ENCODE results near the gene RPS6KA3.

RPS6KA3 gene

GRCh38 chrX:20294284-20294683 lies 27.6 kb upstream of the RPS6KA3 start:
- Histone ChIP-seq H3K4me1 (no peaks in the 10 kb centered on the region), H3K27me3 (no peaks in the 10 kb centered on the region), H3K4me2 (no peak overlapping the region), H3K9ac (no peak overlapping the region), H3K4me3 (no peak overlapping the region), H3K36me3 (no peaks in the 10 kb centered on the region), H3K27ac (no peak overlapping the region), H4K20me1 (no peaks in the 10 kb centered on the region), H3K9me3 (replicated peaks in 1 of 11) (peaks cover 0 to 5% (median 0%) of the 10 kb centered on the region in 11 experiments; a peak in 1 of 22 replicates)
- TF ChIP-seq Cebpa-rat (IDR thresholded peaks at IDR 0.05), result no peak

DNA sequence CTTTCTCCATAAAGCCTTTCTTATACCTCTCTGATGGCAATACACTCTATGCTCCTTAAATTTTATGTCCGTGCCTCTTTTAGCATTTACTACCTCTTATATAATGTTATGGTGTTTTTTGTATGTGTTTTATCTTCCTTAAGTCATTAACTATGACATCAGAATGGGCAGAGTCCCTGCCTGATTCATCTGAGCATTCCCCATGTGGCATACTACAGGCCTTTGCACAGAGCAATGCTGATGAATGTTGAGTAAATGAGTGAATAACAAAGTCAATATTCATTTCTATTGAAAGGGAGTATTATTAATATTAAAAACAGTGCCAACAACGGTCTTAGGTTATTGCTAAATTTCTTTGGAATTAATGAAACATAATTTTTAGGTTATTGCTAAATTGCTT lies 18.8 kb upstream of the RPS6KA3 start:
- Histone ChIP-seq H3K27ac (no peak overlapping the region), H4K20me1 (no peaks in the 10 kb centered on the region), H3K9me3 (replicated peaks in 1 of 11) (peaks cover 0 to 20% (median 6%) of the 10 kb centered on the region in 11 experiments; a peak in 10 of 22 replicates), H3K4me2 (no peak overlapping the region), H3K4me1 (peaks cover 0 to 8% (median 0%) of the 10 kb centered on the region in 10 experiments; a peak in 5 of 20 replicates), H3K4me3 (no peak overlapping the region), H3K36me3 (no peaks in the 10 kb centered on the region), H3K9ac (no peak overlapping the region), H3K27me3 (no peaks in the 10 kb centered on the region)
- no peak for TF ChIP-seq Cebpa-rat (IDR thresholded peaks at IDR 0.05)

- no peaks in the 10 kb centered on the region for H3K27me3 ChIP-seq
Measured at GRCh38 chrX:20284992-20285391, 18.3 kb upstream of the RPS6KA3 start.

GRCh38 chrX:20284444-20284843 lies 17.7 kb upstream of the RPS6KA3 start:
- H3K27me3 ChIP-seq, result no peaks in the 10 kb centered on the region
- no peak overlapping the region for H3K9ac ChIP-seq
- no peak overlapping the region for H3K4me3 ChIP-seq
- H3K36me3 ChIP-seq, result no peaks in the 10 kb centered on the region
- peaks cover 0 to 20% (median 6%) of the 10 kb centered on the region in 11 experiments; a peak in 10 of 22 replicates for H3K9me3 ChIP-seq (replicated peaks in 1 of 11)
- TF ChIP-seq Cebpa-rat (IDR thresholded peaks at IDR 0.05), result no peak
- H3K27ac ChIP-seq, result no peak overlapping the region
- H4K20me1 ChIP-seq, result no peaks in the 10 kb centered on the region
- H3K4me1 ChIP-seq, result peaks cover 0 to 10% (median 0%) of the 10 kb centered on the region in 10 experiments; a peak in 5 of 20 replicates
- no peak overlapping the region for H3K4me2 ChIP-seq

More at GRCh38 chrX:20284992-20285391, 18.3 kb upstream of the RPS6KA3 start:
- Histone ChIP-seq H3K36me3 (no peaks in the 10 kb centered on the region), H4K20me1 (no peaks in the 10 kb centered on the region), H3K27ac (no peak overlapping the region), H3K9me3 (replicated peaks in 1 of 11) (peaks cover 0 to 20% (median 6%) of the 10 kb centered on the region in 11 experiments; a peak in 10 of 22 replicates), H3K4me3 (no peak overlapping the region), H3K4me1 (peaks cover 0 to 10% (median 0%) of the 10 kb centered on the region in 10 experiments; a peak in 5 of 20 replicates), H3K4me2 (no peak overlapping the region), H3K9ac (no peak overlapping the region)
- TF ChIP-seq Cebpa-rat (IDR thresholded peaks at IDR 0.05), result no peak

- H3K4me3 ChIP-seq, result no peak overlapping the region
- H3K36me3 ChIP-seq, result no peaks in the 10 kb centered on the region
- H3K9ac ChIP-seq, result no peak overlapping the region
- peaks cover 0 to 25% (median 9%) of the 10 kb centered on the region in 11 experiments; a peak in 9 of 22 replicates for H3K9me3 ChIP-seq (replicated peaks in 1 of 11)
- H3K27ac ChIP-seq, result no peak overlapping the region
- peak overlapping the region in 3 of 11 experiments; percentile 1 to 33 (median 21); a peak in 4 of 22 replicates for H3K4me2 ChIP-seq
- peak in 1 of 11 experiments; percentile 9; a peak in 1 of 22 replicates for TF ChIP-seq Cebpa-rat (IDR thresholded peaks at IDR 0.05)
- H3K4me1 ChIP-seq, result peaks cover 0 to 10% (median 0%) of the 10 kb centered on the region in 10 experiments; a peak in 5 of 20 replicates
- H3K27me3 ChIP-seq, result no peaks in the 10 kb centered on the region
- no peaks in the 10 kb centered on the region for H4K20me1 ChIP-seq
Measured at GRCh38 chrX:20280938-20281337, 14.2 kb upstream of the RPS6KA3 start.

GRCh38 chrX:20274121-20274520 lies 7.4 kb upstream of the RPS6KA3 start:
- Histone ChIP-seq H3K4me3 (no peak overlapping the region), H3K36me3 (no peaks in the 10 kb centered on the region), H4K20me1 (no peaks in the 10 kb centered on the region), H3K4me2 (no peak overlapping the region), H3K27ac (no peak overlapping the region), H3K27me3 (no peaks in the 10 kb centered on the region), H3K9me3 (replicated peaks in 1 of 11) (peaks cover 0 to 13% (median 5%) of the 10 kb centered on the region in 11 experiments; a peak in 7 of 22 replicates), H3K4me1 (no peaks in the 10 kb centered on the region), H3K9ac (no peak overlapping the region)
- TF ChIP-seq Cebpa-rat (IDR thresholded peaks at IDR 0.05), result no peak

GRCh38 chrX:20271730-20272129 lies 5.0 kb upstream of the RPS6KA3 start:
- H3K4me1 ChIP-seq, result peaks cover 0 to 3% (median 0%) of the 10 kb centered on the region in 10 experiments; a peak in 1 of 20 replicates
- no peak overlapping the region for H3K4me3 ChIP-seq
- no peak for TF ChIP-seq Cebpa-rat (IDR thresholded peaks at IDR 0.05)
- H3K9me3 ChIP-seq (replicated peaks in 1 of 11), result peaks cover 0 to 19% (median 15%) of the 10 kb centered on the region in 11 experiments; a peak in 17 of 22 replicates
- no peak overlapping the region for H3K9ac ChIP-seq
- H3K36me3 ChIP-seq, result no peaks in the 10 kb centered on the region
- no peaks in the 10 kb centered on the region for H3K27me3 ChIP-seq
- H3K4me2 ChIP-seq, result no peak overlapping the region
- H3K27ac ChIP-seq, result no peak overlapping the region
- no peaks in the 10 kb centered on the region for H4K20me1 ChIP-seq

GRCh38 chrX:20271186-20271585 lies 4.5 kb upstream of the RPS6KA3 start:
- TF ChIP-seq Cebpa-rat (IDR thresholded peaks at IDR 0.05), result no peak
- peaks cover 0 to 23% (median 16%) of the 10 kb centered on the region in 11 experiments; a peak in 17 of 22 replicates for H3K9me3 ChIP-seq (replicated peaks in 1 of 11)
- no peak overlapping the region for H3K9ac ChIP-seq
- H3K4me2 ChIP-seq, result no peak overlapping the region
- H3K36me3 ChIP-seq, result no peaks in the 10 kb centered on the region
- no peak overlapping the region for H3K4me3 ChIP-seq
- H3K27me3 ChIP-seq, result no peaks in the 10 kb centered on the region
- peaks cover 0 to 3% (median 0%) of the 10 kb centered on the region in 10 experiments; a peak in 1 of 20 replicates for H3K4me1 ChIP-seq
- H3K27ac ChIP-seq, result no peak overlapping the region
- peaks cover 0 to 1% (median 0%) of the 10 kb centered on the region in 11 experiments; a peak in 2 of 22 replicates for H4K20me1 ChIP-seq

DNA sequence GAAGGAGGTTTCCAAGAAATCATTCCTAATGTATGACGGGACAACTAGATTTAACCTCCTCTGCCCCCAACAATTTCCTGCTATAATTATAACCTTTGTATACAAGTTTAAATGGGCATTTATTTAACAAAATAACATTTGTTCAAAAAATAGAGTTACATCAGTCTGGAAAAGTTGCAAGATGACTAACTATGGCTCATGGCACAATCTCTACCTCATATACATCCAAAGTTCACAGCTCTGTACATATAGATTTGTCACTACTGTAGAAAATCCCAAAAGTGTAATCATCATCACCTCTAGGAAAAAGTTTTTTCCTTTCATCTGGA lies 3.8 kb upstream of the RPS6KA3 start:
- H3K27ac ChIP-seq, result no peak overlapping the region
- H3K4me2 ChIP-seq, result no peak overlapping the region
- H3K4me1 ChIP-seq, result peaks cover 0 to 3% (median 0%) of the 10 kb centered on the region in 10 experiments; a peak in 1 of 20 replicates
- H3K9ac ChIP-seq, result no peak overlapping the region
- H3K36me3 ChIP-seq, result no peaks in the 10 kb centered on the region
- no peak for TF ChIP-seq Cebpa-rat (IDR thresholded peaks at IDR 0.05)
- peaks cover 0 to 8% (median 0%) of the 10 kb centered on the region in 11 experiments; a peak in 3 of 22 replicates for H4K20me1 ChIP-seq
- no peaks in the 10 kb centered on the region for H3K27me3 ChIP-seq
- peaks cover 0 to 29% (median 16%) of the 10 kb centered on the region in 11 experiments; a peak in 17 of 22 replicates for H3K9me3 ChIP-seq (replicated peaks in 1 of 11)
- no peak overlapping the region for H3K4me3 ChIP-seq
